ENCODE data around the gene KSR1. TPM values are rescaled to one million over a fixed set of nuclear protein-coding genes. Genes with fewer than 3 reads are reported as not detected.

The KSR1 gene
- total and polyA plus RNA-seq, 2 experiments from 2014 or later = 7.8 to 53.2 TPM

DNA sequence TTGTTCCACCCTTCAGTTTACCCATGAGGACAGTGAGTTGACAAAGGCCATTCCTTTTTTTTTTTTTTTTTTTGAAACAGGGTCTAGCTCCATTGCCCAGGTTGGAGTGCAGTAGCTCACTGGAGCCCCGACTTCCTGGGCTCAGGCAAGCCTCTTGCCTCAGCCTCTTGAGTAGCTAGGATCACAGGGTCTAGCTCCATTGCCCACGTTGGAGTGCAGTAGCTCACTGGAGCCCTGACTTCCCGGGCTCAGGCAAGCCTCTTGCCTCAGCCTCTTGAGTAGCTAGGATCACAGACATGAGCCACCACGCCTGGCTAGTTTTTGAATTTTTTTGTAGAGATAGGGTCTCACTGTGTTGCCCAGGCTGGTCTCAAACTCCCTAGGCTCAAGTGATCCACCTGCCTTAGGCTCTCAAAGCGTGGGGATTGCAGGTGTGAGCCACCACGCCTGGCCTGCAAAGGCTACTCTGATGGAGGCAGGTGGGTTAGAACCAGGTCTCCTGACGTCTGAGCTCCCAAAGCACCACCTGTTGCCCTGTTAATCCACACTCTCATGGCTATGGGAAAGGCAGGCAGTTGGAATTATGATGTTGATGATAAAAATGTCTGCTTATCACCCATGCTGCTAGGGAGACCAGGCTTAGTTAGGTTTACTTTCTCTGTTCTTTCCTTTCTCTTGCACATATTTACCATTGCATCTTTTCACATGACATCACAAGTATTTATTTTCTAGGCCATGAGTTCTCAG is 65.2 kb downstream of the KSR1 start:
- no peaks in the 10 kb centered on the region for H3K36me3 Mint-ChIP-seq (ENCODE audit: low read depth)
- H4K20me1 ChIP-seq (replicated peaks; ENCODE audit: insufficient read depth) = peaks cover 6% of the 10 kb centered on the region; the same call in 1 of the 2 replicates
- H3K4me3 Mint-ChIP-seq = no peak overlapping the region
- H3K9me3 Mint-ChIP-seq = no peaks in the 10 kb centered on the region; the same call in 2 of the 3 replicates
- H3K4me3 ChIP-seq = no peak overlapping the region
- H3K79me2 ChIP-seq (replicated peaks; ENCODE audit: insufficient read depth) = peaks cover 91% of the 10 kb centered on the region
- peaks cover 66% of the 10 kb centered on the region for H3K4me1 Mint-ChIP-seq
- H3K4me2 ChIP-seq = no peak overlapping the region
- no peaks in the 10 kb centered on the region for H3K36me3 ChIP-seq (ENCODE audit: insufficient read depth)
- H3K27ac Mint-ChIP-seq = no peak overlapping the region
- no peak for ATAC-seq
- H3K27me3 ChIP-seq (ENCODE audit: insufficient read depth) = no peaks in the 10 kb centered on the region
- H3K27me3 Mint-ChIP-seq (ENCODE audit: insufficient read depth, low read depth, poor library complexity) = peaks cover 7% of the 10 kb centered on the region
- TF ChIP-seq ZNF331 (CRISPR knock-in tag; IDR thresholded peaks at IDR 0.05; ENCODE audit: low read depth) = no peak
- TF ChIP-seq ZNF114 (CRISPR knock-in tag; IDR thresholded peaks at IDR 0.05) = no peak
- TF ChIP-seq, protein P1, sequence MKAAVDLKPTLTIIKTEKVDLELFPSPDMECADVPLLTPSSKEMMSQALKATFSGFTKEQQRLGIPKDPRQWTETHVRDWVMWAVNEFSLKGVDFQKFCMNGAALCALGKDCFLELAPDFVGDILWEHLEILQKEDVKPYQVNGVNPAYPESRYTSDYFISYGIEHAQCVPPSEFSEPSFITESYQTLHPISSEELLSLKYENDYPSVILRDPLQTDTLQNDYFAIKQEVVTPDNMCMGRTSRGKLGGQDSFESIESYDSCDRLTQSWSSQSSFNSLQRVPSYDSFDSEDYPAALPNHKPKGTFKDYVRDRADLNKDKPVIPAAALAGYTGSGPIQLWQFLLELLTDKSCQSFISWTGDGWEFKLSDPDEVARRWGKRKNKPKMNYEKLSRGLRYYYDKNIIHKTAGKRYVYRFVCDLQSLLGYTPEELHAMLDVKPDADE (IDR thresholded peaks at IDR 0.05) = no peak
- TF ChIP-seq, protein P2, sequence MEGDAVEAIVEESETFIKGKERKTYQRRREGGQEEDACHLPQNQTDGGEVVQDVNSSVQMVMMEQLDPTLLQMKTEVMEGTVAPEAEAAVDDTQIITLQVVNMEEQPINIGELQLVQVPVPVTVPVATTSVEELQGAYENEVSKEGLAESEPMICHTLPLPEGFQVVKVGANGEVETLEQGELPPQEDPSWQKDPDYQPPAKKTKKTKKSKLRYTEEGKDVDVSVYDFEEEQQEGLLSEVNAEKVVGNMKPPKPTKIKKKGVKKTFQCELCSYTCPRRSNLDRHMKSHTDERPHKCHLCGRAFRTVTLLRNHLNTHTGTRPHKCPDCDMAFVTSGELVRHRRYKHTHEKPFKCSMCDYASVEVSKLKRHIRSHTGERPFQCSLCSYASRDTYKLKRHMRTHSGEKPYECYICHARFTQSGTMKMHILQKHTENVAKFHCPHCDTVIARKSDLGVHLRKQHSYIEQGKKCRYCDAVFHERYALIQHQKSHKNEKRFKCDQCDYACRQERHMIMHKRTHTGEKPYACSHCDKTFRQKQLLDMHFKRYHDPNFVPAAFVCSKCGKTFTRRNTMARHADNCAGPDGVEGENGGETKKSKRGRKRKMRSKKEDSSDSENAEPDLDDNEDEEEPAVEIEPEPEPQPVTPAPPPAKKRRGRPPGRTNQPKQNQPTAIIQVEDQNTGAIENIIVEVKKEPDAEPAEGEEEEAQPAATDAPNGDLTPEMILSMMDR (conservative IDR thresholded peaks at IDR 0.05; ENCODE audit: low read depth in 2 of 2) = no peak
- no peak for TF ChIP-seq EZH2phosphoT487 (IDR thresholded peaks at IDR 0.05; ENCODE audit: unreplicated experiment)
- no peak for TF ChIP-seq CREB1 (CRISPR knock-in tag; IDR thresholded peaks at IDR 0.05; ENCODE audit: low read depth)
- no peak for TF ChIP-seq STAT1 (IDR thresholded peaks at IDR 0.05; ENCODE audit: unreplicated experiment)
- no peak for TF ChIP-seq JUNB (IDR thresholded peaks at IDR 0.05; ENCODE audit: unreplicated experiment)
- no peak for TF ChIP-seq EZH2 (IDR thresholded peaks at IDR 0.05; ENCODE audit: low read depth, unreplicated experiment)
- TF ChIP-seq, protein P3, sequence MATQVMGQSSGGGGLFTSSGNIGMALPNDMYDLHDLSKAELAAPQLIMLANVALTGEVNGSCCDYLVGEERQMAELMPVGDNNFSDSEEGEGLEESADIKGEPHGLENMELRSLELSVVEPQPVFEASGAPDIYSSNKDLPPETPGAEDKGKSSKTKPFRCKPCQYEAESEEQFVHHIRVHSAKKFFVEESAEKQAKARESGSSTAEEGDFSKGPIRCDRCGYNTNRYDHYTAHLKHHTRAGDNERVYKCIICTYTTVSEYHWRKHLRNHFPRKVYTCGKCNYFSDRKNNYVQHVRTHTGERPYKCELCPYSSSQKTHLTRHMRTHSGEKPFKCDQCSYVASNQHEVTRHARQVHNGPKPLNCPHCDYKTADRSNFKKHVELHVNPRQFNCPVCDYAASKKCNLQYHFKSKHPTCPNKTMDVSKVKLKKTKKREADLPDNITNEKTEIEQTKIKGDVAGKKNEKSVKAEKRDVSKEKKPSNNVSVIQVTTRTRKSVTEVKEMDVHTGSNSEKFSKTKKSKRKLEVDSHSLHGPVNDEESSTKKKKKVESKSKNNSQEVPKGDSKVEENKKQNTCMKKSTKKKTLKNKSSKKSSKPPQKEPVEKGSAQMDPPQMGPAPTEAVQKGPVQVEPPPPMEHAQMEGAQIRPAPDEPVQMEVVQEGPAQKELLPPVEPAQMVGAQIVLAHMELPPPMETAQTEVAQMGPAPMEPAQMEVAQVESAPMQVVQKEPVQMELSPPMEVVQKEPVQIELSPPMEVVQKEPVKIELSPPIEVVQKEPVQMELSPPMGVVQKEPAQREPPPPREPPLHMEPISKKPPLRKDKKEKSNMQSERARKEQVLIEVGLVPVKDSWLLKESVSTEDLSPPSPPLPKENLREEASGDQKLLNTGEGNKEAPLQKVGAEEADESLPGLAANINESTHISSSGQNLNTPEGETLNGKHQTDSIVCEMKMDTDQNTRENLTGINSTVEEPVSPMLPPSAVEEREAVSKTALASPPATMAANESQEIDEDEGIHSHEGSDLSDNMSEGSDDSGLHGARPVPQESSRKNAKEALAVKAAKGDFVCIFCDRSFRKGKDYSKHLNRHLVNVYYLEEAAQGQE (IDR thresholded peaks at IDR 0.05; ENCODE audit: unreplicated experiment) = no peak
- TF ChIP-seq, protein P4, sequence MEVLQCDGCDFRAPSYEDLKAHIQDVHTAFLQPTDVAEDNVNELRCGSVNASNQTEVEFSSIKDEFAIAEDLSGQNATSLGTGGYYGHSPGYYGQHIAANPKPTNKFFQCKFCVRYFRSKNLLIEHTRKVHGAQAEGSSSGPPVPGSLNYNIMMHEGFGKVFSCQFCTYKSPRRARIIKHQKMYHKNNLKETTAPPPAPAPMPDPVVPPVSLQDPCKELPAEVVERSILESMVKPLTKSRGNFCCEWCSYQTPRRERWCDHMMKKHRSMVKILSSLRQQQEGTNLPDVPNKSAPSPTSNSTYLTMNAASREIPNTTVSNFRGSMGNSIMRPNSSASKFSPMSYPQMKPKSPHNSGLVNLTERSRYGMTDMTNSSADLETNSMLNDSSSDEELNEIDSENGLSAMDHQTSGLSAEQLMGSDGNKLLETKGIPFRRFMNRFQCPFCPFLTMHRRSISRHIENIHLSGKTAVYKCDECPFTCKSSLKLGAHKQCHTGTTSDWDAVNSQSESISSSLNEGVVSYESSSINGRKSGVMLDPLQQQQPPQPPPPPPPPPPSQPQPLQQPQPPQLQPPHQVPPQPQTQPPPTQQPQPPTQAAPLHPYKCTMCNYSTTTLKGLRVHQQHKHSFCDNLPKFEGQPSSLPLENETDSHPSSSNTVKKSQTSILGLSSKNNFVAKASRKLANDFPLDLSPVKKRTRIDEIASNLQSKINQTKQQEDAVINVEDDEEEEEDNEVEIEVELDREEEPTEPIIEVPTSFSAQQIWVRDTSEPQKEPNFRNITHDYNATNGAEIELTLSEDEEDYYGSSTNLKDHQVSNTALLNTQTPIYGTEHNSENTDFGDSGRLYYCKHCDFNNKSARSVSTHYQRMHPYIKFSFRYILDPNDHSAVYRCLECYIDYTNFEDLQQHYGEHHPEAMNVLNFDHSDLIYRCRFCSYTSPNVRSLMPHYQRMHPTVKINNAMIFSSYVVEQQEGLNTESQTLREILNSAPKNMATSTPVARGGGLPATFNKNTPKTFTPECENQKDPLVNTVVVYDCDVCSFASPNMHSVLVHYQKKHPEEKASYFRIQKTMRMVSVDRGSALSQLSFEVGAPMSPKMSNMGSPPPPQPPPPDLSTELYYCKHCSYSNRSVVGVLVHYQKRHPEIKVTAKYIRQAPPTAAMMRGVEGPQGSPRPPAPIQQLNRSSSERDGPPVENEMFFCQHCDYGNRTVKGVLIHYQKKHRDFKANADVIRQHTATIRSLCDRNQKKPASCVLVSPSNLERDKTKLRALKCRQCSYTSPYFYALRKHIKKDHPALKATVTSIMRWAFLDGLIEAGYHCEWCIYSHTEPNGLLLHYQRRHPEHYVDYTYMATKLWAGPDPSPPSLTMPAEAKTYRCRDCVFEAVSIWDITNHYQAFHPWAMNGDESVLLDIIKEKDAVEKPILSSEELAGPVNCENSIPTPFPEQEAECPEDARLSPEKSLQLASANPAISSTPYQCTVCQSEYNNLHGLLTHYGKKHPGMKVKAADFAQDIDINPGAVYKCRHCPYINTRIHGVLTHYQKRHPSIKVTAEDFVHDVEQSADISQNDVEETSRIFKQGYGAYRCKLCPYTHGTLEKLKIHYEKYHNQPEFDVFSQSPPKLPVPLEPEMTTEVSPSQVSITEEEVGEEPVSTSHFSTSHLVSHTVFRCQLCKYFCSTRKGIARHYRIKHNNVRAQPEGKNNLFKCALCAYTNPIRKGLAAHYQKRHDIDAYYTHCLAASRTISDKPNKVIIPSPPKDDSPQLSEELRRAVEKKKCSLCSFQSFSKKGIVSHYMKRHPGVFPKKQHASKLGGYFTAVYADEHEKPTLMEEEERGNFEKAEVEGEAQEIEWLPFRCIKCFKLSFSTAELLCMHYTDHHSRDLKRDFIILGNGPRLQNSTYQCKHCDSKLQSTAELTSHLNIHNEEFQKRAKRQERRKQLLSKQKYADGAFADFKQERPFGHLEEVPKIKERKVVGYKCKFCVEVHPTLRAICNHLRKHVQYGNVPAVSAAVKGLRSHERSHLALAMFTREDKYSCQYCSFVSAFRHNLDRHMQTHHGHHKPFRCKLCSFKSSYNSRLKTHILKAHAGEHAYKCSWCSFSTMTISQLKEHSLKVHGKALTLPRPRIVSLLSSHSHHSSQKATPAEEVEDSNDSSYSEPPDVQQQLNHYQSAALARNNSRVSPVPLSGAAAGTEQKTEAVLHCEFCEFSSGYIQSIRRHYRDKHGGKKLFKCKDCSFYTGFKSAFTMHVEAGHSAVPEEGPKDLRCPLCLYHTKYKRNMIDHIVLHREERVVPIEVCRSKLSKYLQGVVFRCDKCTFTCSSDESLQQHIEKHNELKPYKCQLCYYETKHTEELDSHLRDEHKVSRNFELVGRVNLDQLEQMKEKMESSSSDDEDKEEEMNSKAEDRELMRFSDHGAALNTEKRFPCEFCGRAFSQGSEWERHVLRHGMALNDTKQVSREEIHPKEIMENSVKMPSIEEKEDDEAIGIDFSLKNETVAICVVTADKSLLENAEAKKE (CRISPR knock-in tag; IDR thresholded peaks at IDR 0.05) = no peak
- no peak for TF ChIP-seq NANOG (IDR thresholded peaks at IDR 0.05; ENCODE audit: borderline replicate concordance)
- no peak for TF ChIP-seq POLR2AphosphoS5 (IDR thresholded peaks at IDR 0.05; ENCODE audit: low read depth)
- H3K4me1 ChIP-seq (ENCODE audit: insufficient read depth) = peaks cover 59% of the 10 kb centered on the region
- H3K9me2 ChIP-seq (ENCODE audit: insufficient read depth) = peaks cover 2% of the 10 kb centered on the region; the same call in 1 of the 2 replicates
- DNase-seq (ENCODE audit: low spot score) = no peak
- no peak overlapping the region for H2AFZ ChIP-seq
- H3K27ac ChIP-seq (ENCODE audit: low read depth) = no peak overlapping the region
- H3F3A ChIP-seq (replicated peaks; ENCODE audit: low read depth) = peaks cover 10% of the 10 kb centered on the region; the same call in 1 of the 2 replicates
